ENCODE measurements around the gene YEATS4.

Gene YEATS4

DNA sequence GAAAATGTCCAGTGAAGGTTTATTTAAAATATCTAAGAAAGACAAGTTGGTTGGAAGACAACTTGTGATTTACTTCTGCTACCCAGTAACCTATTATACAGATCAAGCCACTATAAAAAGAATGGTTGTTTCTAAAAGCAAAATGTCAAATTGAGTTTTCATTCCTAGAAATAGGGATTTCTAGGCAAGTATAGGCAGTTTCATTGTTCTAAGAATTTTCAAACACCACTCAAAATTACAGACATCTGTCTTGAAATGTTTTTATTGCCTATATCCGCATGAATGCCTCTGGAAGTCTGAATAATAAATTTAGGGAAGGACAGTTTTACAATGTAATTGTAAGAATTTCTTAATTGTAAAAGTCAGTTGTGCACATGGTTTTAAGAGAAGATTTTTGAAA, 8.6 kb downstream of the YEATS4 start:
- TF ChIP-seq, protein P1, sequence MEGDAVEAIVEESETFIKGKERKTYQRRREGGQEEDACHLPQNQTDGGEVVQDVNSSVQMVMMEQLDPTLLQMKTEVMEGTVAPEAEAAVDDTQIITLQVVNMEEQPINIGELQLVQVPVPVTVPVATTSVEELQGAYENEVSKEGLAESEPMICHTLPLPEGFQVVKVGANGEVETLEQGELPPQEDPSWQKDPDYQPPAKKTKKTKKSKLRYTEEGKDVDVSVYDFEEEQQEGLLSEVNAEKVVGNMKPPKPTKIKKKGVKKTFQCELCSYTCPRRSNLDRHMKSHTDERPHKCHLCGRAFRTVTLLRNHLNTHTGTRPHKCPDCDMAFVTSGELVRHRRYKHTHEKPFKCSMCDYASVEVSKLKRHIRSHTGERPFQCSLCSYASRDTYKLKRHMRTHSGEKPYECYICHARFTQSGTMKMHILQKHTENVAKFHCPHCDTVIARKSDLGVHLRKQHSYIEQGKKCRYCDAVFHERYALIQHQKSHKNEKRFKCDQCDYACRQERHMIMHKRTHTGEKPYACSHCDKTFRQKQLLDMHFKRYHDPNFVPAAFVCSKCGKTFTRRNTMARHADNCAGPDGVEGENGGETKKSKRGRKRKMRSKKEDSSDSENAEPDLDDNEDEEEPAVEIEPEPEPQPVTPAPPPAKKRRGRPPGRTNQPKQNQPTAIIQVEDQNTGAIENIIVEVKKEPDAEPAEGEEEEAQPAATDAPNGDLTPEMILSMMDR (IDR thresholded peaks at IDR 0.05; ENCODE audit: low read depth, low read length), result no peak
- no peak for DNase-seq (ENCODE audit: extremely low read depth, low read depth)

DNA sequence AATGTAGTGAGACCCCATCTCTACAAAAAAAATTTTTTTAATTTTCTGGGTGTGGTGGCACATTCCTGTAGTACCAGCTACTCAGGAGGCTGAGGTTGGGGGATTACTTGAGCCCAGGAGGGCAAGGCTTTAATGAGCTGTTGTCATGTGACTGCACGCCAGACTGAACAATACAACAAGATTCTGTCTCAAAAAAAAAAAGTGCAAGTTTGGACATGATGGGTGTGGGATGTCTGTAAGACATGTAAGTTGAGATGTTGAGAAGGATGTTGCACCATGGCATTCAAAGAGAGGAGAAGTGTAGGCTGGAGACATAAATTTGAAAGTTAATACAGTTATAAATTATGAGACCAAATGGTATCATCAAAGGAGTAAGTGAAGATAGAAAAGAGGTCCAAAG, 23.5 kb downstream of the YEATS4 start:
- TF ChIP-seq, protein P1 (IDR thresholded peaks at IDR 0.05; ENCODE audit: low read depth, low read length), result no peak
- no peak for DNase-seq (ENCODE audit: extremely low read depth, low read depth)

DNA sequence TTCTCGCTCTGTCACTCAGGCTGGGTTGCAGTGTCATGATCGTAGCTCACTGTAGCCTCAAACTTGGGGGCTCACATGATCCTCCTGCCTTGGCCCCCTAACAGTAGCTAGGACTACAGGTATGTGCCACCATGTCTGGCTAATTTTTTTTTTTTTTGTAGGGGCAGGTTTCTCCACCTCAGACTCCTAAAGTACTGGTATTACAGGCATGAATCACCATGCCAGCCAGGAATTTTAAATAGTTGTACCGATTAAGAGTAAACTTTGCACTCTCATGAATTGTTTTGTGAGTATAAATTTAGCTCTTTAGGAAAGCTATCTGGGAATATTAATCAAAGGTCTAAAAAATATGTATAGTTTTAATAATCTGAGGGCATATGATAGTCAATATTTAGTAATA, 25.5 kb downstream of the YEATS4 start:
- DNase-seq (ENCODE audit: extremely low read depth, low read depth), result no peak
- TF ChIP-seq, protein P1 (IDR thresholded peaks at IDR 0.05; ENCODE audit: low read depth, low read length), result no peak

DNA sequence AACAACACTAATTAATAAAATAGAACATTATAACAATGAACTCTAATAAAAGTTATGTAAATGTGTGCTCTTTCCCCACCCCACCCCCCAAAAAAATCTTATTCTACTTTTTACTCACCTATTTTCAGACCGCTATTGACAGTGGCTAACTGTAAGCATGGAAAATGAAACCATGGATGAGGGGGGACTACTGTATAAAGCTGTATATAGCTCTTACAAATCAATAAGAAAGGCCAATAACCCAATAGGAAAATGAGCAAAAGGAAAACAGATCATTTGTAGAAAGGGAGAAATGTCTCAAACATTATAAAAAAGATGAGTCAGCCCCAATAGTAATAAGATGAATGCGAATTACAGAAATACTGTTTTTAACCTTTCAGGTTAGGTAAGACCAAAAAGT, 27.4 kb downstream of the YEATS4 start:
- TF ChIP-seq, protein P1 (IDR thresholded peaks at IDR 0.05; ENCODE audit: low read depth, low read length), result no peak
- DNase-seq (ENCODE audit: extremely low read depth, low read depth), result no peak

DNA sequence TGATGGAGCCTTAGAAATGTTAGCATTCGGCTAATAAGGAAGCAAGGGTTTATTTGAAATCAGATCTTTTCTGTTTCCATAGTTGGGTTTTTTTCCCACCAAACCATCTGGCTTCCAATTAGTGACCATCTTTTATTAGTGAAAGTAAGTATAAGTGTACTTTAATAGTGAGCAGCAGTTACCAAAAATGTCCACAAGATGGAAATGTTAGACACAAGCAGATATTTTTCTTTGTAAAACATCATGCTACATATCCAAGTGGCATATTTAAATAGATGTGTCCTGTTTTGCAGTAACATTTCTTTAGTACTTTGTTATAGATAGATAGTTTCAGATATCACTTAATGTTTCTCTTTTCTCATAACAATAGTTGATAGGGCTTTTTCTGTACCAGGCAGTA, 28.8 kb downstream of the YEATS4 start:
- DNase-seq (ENCODE audit: extremely low read depth, low read depth), result peak; percentile 47
- TF ChIP-seq, protein P1 (IDR thresholded peaks at IDR 0.05; ENCODE audit: low read depth, low read length), result peak; percentile 70

DNA sequence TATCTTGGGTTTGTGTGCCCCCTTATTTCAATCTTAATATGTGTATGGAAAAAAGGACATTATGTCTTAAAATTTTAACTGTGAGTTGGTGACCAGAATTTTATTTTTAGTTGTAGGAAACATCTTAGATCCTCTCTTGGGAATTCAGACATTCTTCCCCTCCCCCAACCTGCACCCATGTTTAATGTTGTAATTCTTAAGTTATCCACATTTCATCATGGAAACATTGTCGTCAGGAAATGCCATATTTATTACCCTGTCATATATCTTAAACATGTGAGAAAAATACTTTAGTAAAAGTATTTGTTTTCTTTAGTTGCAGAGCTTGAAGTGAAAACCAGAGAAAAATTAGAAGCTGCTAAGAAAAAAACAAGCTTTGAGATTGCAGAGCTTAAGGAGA, 30.3 kb downstream of the YEATS4 start:
- TF ChIP-seq, protein P1 (IDR thresholded peaks at IDR 0.05; ENCODE audit: low read depth, low read length), result no peak
- DNase-seq (ENCODE audit: extremely low read depth, low read depth), result no peak

DNA sequence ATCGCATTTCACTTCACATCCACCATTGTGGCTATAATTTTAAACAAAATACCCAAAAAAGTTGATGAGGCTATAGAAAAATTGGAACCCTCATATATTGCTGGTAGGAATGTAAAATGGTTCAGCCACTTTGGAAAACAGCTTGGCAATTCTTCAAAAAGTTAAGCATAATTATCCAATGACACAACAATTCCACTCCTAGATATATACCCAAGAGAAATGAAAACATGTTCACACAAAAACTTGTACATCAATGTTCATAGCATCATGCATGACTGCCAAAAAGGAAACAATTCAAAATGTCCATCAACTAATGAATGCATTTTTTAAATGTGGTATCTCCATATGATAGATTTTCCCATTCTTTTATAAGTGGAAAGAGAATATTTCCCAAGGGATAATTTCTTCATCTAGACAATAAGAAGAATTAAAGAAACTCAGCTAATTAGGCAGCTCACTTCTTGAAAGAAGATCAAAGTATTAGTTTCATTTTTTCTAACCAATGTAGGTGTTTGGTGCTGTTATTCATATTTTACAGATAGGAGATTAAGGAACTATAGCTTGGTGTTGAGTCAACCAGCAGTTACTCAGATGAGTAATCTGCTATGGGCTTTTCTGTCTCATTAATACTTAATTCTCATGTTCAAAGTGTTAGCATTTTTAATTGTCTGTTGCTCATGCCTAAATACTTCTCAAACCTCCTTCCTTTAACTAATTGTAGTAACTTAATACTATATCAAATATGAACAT, 32.8 kb downstream of the YEATS4 start:
- TF ChIP-seq, protein P1 (IDR thresholded peaks at IDR 0.05; ENCODE audit: low read depth, low read length), result no peak
- DNase-seq (ENCODE audit: extremely low read depth, low read depth), result no peak

All from AG09319 (cell line).